GM23248 (cell line): ENCODE measurements around the gene MPG.

Source experiments
- EZH2 ChIP-seq: fragments of 200-600 bp; sonication (generic); IDR thresholded peaks from 2 replicates; pipeline ENCODE4 v1.6.1; 2018; ENCODE audit warnings: antibody characterized with exemption, mild to moderate bottlenecking; ENCODE audit not compliant: insufficient read depth, poor library complexity, severe bottlenecking
- EZH2phosphoT487 ChIP-seq: fragments of 200-600 bp; sonication (generic); IDR thresholded peaks from 2 replicates; pipeline ENCODE4 v1.6.1; 2018; ENCODE audit warnings: antibody characterized with exemption, moderate library complexity, mild to moderate bottlenecking, low read depth; ENCODE audit not compliant: insufficient read depth

- no peak for TF ChIP-seq EZH2
- no peak for TF ChIP-seq EZH2phosphoT487
Measured at GRCh38 chr16:35678-36305, 42.2 kb upstream of the MPG start.
